ENCODE data around the gene GAB2.

DNA sequence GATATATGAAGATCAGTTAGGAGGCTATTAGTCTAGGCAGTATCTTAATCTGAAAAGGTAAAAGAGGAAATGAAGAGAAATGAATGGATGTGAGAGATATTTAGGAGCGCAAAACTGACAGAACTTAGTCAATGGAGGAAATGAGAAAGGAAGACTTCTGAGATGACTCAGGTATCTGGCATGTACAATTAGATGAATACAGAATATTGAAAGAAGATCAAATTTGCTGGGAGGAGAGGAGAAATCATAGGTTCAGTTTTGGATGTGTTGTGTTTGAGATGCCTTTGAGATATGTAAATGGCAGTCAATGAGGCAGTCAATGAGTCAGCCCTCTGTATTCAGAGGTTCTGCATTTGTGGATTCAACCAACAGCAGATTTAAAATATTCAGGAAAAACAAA, 42.9 kb upstream of the GAB2 start:
- TF ChIP-seq CTCF (IDR thresholded peaks at IDR 0.05) (no peak), POLR2A (IDR thresholded peaks at IDR 0.05) (no peak)
